Transverse colon (tissue), 3 donors: ENCODE measurements around the gene TAOK2.
A peak's percentile ranks its signal among the peaks of the same experiment; 100 is the strongest.

ENCODE experiments used
- CTCF ChIP-seq, 5 experiments: fragments of 200-600 bp in 3 of 5; fragments of 450-650 bp in 2 of 5; sonication (generic) in 3 of 5; IDR thresholded peaks; 1 replicate in 2 of 5; 2 replicates in 3 of 5; pipeline ENCODE4 v1.5.1; 2016 to 2017; ENCODE audit warnings: antibody characterized with exemption in 5 of 5, inconsistent platforms in 3 of 5, mild to moderate bottlenecking in 2 of 5, moderate library complexity in 1 of 5
- POLR2A ChIP-seq: fragments of 450-650 bp; IDR thresholded peaks from one replicate; pipeline ENCODE4 v1.6.1; 2016; ENCODE audit warnings: antibody characterized with exemption, mild to moderate bottlenecking, moderate library complexity

GRCh38 chr16:30032083-30032819 is 58.6 kb downstream of the TAOK2 start:
- TF ChIP-seq CTCF (IDR thresholded peaks at IDR 0.05) (peak; percentile 57 to 71 (median 69)), POLR2A (no peak)
